LoVo (cell line): ENCODE measurements around the gene N4BP3.
"Not testable (repeated sequence)": the region's sequence is repeated elsewhere in the genome, so short reads cannot be mapped to it uniquely, and the experiment has no call there.

Experiments
- DNase-seq: peaks from one replicate; pipeline ENCODE4 v3.0.0-alpha.2; 2016; ENCODE audit warnings: low spot score

Gene N4BP3

DNA sequence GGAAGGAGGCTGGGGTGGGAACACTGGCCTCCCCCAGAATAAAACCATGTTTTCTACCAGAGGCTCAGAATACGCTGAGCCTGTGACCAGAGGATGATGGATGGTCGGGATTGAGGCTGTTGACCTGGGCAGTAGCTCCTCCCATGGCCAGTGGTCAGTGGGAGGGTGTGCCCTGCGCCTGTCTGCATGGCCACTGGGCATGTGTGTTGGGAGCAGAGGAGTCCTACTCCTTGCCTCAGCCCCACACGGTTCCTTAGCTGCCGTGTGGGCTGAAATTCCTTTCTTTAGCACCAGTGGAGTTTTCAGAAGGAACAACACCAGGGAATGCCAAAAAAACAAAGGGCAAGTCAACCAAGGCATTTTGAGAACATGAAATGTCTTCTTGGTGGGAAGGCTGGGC is 9.0 kb downstream of the N4BP3 start:
- no peak for DNase-seq

DNA sequence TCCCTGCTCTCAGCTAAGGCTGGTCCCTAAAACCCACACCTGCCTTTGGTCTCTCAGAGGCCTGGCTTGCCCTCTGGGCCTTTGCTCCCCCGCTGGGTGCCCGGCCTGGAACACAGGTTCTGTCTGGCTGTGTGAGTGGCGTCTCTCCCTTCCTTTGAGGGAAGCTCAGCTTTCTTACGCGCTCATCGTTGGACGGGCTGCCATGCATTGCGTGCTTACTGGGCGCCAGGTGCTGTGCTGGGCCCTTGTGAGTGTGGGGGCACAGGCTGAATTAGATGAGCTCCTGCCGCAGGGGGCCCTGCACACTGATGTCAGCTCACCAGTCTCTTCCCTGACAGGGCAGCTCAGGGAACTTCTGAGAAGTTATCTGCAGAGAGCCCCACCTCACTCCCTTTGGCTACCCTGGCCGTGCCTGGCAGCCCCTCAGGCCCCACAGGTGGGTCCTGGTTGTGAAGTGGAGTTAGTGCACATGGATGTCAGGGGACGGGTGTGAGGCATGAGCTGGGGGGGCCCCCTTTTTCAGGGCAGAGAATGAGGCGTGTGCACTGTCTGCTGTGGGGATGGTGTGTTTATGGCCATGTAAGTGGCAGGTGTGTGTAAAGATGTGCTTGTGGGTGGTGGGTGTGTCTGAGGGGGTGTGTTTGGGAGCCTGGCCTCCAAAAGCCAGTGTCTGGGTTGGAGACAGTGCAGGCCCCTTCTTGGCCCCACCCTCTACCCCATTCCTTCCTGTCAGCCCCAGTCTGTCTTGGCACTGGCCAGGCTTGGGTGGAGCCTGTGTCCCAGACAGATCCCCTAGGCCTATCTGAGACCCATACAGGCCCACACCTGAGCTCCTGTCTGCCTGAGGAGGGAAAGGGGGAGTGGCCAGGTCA is 10.0 kb downstream of the N4BP3 start:
- no peak for DNase-seq

GRCh38 chr5:178123966-178124925 is 10.9 kb downstream of the N4BP3 start:
- no peak for DNase-seq

DNA sequence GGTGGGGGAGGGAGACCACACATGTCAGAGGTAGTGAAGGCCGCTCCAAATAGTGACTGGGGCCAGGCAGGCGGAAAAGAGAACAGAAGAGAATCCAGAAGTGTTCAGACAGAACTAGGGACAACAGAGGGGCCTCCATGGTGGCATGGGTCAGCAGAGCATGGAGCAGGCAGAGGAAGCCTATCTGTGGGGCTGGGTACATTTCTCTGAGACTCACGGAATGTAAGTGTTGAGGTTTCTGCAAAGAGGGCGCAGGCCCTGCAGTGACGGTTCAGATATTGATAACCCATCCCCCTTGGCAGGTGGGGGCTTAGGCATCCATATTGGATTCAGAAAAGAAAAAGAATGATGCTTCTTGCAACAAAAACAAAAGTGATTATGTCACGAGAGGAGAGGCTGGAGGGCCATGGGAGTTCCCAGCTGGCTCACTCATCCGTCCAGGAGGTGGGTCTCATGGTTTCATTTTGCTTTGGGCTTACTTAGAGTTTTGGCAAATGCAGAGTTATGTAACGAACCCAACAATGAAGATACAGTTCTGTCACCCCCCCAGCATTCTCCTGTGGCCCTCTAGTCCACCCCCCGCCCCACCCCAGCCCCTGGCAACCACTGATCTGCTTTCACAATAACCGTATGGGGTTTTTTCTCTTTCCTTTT is 12.0 kb downstream of the N4BP3 start:
- no peak for DNase-seq

- DNase-seq: no peak
Observed at GRCh38 chr5:178126556-178126955, 13.2 kb downstream of the N4BP3 start.

DNA sequence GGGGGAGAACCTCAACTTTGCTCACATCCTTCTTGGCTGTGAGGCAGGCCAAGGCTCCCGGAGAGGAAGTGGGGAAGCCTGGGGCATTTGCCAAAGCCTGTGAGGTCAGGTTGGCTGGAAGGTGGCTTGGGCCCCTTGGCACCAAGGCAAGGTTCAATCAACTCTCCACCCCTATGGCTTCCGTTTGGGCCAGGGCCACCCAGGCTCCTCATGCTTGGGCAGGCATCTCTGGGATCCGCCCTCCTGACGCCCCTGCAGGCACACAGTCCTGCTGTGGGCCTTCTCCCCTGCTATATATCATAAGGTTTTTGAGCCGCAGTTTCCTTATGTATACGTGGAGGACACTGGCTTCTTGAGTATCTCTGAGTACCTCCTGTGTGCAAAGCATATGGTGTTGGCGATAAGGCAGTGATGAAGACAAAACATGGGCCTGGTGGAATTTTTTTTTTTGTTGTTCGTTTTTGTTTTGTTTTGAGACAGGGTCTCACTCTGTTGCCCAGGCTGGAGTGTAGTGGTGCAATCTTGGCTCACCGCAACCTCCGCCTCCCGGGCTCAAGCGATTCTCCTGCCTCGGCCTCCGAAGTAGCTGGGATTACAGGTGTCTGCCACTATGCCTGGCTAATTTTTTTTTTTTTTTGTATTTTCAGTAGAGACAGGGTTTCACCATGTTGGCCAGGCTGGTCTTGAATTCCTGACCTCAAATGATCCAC is 14.1 kb downstream of the N4BP3 start:
- not testable (repeated sequence) for DNase-seq

DNA sequence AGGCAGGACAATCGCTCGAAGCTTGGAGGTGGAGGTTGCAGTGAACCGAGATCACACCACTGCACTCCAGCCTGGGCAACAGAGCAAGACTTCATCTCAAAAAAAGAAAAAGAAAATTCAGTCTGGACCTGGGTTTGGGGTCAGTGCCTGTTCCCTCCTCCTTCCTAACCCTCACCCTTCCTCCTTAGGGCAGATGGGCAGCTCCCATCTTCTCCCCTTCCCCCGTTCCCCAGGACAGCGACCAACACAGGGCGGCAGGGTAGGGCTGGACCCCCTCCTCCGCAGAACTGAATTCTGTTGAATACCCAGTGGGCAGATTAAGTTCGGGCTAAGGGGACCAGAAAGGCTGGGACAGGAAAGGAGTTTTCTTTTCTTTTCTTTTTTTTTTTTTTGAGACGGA is 16.0 kb downstream of the N4BP3 start:
- no peak for DNase-seq

DNA sequence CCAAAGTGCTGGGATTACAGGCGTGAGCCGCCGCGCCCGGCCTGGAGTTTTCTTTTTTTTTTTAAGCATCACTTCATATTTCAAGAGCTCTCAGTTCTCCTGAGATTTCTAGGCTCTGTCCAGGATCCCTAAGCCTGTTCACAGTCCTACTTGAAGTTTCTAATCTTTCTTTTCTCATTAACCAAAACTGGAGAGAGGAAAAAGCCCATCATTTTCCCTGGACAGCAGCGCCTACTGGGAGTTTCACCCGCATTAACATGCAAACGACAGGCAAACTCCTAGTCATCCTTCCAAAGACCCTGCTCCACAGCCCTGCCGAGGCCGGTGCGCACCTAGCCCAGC is 16.9 kb downstream of the N4BP3 start:
- DNase-seq: not testable (repeated sequence)

DNA sequence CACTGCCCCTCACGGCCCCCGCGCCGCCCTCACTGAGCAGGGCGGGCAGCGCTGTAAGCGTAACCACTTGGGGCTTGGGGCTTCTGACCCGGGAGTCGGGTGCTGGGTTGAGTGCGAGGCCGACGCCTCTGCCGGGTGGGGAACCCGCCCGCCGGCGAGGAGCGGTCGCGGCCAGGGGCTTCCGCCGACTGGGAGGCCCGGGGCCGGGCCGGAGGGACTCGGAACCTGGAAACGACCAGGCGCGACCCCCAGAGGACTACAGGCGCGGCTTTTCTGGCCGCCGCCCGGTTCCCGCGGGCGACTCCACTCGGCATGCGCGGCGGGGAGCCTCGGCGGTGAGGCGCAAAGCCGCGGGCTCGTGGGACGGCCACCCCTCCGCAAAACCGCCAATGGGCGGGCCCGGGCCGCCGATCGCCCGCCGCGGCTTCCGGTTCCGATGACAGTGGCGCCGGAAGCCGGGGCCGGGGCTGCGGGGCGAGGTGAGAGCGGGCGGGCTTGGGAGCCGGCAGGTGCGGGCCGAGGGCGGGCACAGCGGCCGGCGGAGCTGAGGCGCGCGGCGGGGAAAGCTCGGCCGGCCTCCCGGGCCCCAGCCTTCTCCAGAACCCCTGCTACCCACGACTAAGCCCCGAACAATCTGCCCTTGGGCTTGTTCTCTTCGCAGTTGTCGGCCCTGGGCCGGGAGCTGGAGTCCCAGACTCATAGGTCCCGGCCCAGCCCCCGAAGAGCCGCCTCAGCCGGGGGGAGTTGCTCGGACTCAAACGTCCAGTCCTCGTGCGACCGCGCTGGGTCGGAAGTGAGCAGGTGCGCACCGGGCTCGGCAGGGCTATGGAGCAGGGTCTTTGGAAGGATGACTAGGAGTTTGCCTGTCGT is 17.5 kb downstream of the N4BP3 start, which contains the start of gene RMND5B:
TSS of gene RMND5B (plus strand) at position 439 of the 870 bp plus-strand sequence. CDS start 7,106 bp downstream, outside the sequence.
- peak; percentile 90 for DNase-seq

DNA sequence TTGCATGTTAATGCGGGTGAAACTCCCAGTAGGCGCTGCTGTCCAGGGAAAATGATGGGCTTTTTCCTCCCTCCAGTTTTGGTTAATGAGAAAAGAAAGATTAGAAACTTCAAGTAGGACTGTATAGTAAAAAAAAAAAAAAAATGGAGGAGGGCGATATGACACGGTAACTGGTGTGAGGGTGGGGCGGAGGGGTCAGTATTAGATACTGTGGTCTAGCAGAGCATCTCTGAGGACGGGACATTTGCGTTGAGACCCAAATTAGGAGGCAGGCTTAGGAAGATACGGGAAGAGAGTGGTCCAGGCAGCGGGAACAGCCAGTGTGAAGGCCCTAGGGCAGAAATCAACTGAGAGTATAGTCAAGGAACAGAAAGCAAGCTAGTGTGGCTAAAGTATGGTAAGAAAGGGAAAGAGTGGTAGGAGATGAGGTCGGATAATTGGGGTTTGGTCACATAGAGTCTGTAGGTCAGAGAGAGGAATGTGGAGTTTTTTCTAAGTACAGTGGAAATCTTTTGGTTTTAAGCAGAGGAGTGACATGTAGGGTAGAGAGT is 18.2 kb downstream of the N4BP3 start:
- DNase-seq: no peak

DNA sequence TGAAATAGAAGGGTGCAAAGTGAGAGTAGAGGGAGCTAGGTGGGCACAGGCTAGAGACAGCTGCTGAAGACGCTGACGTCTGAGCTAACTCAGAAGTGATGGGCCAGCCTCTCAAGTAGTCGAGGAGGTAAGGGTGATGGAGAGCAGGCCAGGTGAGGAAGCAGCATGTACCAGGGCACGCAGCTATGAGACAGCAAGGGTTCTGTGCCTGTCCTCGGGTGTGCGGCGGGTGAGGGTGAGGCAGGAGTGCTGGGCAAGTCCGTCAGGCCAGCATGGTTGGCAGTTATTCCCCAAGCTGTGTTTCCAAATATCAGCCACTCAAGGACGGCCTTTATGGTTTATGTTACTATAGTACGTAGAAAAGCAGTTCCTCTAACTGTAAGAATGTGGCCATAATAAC is 23.7 kb downstream of the N4BP3 start:
- DNase-seq: no peak

DNA sequence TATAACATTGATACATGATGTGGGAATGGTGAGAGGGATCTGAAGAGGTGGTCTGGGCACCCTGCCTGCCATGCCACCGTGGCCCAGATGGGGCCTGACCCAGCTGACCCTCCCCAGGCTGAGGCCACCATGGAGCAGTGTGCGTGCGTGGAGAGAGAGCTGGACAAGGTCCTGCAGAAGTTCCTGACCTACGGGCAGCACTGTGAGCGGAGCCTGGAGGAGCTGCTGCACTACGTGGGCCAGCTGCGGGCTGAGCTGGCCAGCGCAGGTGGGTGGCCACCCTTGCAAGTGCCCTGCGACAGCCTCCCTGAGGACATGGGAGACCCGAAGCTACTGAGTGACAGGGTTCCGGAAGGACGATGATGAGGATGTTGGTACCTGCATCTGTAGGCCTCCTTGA is 24.7 kb downstream of the N4BP3 start:
- DNase-seq: no peak

DNA sequence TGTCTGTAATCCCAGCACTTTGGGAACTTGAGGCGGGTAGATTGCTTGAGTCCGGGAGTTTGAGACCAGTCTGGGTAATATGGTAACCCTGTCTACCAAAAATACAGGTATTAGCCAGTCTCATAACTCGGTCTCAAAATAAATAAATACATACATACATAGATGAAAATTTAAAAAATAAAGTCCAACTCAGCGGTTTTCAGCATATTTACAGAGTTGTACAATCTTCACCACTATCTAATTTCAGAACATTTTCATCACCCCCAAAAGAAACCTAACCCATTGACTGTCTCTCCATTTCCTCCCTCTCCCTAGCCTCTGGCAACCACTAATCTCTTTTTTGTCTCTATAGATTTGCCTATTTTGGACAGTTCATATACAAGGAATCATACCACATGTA is 28.2 kb downstream of the N4BP3 start:
- no peak for DNase-seq

DNA sequence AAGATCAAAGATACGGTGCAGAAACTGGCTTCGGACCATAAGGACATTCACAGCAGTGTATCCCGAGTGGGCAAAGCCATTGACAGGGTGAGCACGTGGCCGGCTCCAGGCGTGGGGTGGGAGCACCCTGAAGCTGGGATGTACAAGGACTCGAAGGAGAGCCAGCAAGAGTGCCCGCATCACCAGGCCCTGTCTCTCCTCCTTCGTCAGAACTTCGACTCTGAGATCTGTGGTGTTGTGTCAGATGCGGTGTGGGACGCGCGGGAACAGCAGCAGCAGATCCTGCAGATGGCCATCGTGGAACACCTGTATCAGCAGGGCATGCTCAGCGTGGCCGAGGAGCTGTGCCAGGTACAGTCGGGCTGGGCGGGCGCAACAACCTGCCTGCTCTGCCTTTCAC is 29.3 kb downstream of the N4BP3 start:
- DNase-seq: no peak

DNA sequence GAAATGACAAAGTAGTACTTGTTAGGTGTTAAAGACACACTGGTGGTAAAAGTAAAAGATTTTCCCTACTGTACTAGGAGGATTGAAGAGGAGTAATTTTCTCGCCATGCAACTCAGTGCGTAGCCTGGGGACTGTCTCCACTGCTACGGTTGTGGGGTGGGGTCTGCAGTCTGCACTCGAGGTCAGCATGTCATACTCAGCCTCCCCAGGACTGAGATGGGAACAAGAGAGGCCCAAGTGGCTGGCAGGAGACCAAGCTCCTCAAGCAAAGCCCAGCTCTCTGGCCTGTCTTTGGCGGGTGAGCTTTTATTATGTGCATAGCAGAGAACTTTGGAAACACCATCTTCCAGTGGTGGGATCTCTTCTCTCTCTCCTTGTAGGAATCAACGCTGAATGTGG is 29.9 kb downstream of the N4BP3 start:
- no peak for DNase-seq

- DNase-seq: no peak
Observed at GRCh38 chr5:178143901-178144300, 30.6 kb downstream of the N4BP3 start.

GRCh38 chr5:178145965-178146820 is 32.9 kb downstream of the N4BP3 start:
- DNase-seq: peak; percentile 62

DNA sequence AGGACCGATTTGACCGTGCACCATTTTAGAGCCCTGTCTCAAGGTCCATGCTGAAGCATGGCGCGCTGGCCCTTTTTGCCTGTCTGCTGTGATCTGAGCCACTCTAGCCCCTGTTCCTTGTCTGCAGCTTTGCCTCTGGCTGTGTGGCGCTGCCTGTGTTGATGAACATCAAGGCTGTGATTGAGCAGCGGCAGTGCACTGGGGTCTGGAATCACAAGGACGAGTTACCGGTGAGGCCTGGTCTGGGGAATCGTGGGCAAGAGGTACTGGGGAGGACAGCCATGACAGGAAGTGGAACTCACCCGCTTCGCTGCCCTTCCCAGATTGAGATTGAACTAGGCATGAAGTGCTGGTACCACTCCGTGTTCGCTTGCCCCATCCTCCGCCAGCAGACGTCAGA is 34.1 kb downstream of the N4BP3 start:
- DNase-seq: no peak

GRCh38 chr5:178149199-178149932 is 36.0 kb downstream of the N4BP3 start:
- no peak for DNase-seq
